BLaER1 (cell line): ENCODE measurements around the gene TRIM46.
A peak's percentile ranks its signal among the peaks of the same experiment; 100 is the strongest.
"Not testable (repeated sequence)": the region's sequence is repeated elsewhere in the genome, so short reads cannot be mapped to it uniquely, and the experiment has no call there.

ENCODE experiments used
- H3K27ac ChIP-seq: shearing (Covaris generic); formaldehyde crosslinking; 2 replicates; pipeline ENCODE4 v1.8.1; 2022
- H3K27me3 ChIP-seq: shearing (Covaris generic); formaldehyde crosslinking; 2 replicates; pipeline ENCODE4 v1.8.1; 2022
- H3K36me3 ChIP-seq: shearing (Covaris generic); formaldehyde crosslinking; 2 replicates; pipeline ENCODE4 v1.8.1; 2022
- H3K4me1 ChIP-seq: shearing (Covaris generic); formaldehyde crosslinking; 2 replicates; pipeline ENCODE4 v1.8.1; 2022
- H3K4me2 ChIP-seq: shearing (Covaris generic); formaldehyde crosslinking; 2 replicates; pipeline ENCODE4 v1.8.1; 2022
- H3K4me3 ChIP-seq: shearing (Covaris generic); formaldehyde crosslinking; 2 replicates; pipeline ENCODE4 v1.8.1; 2022
- H3K9ac ChIP-seq: shearing (Covaris generic); formaldehyde crosslinking; 2 replicates; pipeline ENCODE4 v1.8.1; 2022
- H3K9me3 ChIP-seq: shearing (Covaris generic); formaldehyde crosslinking; 2 replicates; pipeline ENCODE4 v1.8.1; 2022
- H4K20me1 ChIP-seq: shearing (Covaris generic); formaldehyde crosslinking; 2 replicates; pipeline ENCODE4 v1.8.1; 2022
- Cebpa-rat ChIP-seq: shearing (Covaris generic); IDR thresholded peaks from 2 replicates; pipeline ENCODE4 v1.8.1; 2022

TRIM46 gene

DNA sequence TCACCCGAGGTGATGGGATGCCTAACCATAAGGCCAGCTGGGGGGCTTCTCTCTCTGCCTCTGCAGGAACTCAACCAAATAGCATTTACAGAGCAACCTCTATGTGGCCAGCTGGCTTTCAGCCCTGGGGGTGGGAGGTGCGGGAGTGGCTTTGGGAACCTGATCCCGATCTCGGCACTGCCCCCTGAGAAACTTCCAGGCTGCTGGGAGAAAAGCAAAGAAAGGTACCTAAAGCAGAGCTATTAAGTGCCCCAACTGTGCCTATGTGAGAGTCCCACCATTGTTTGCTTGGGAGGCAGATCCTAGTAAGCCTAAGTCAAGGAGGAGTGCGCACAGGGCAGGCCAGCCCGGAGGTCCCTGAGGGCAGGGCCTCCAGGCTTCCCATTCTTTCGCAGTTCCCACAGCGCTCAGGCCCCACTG lies 7.6 kb upstream of the TRIM46 start:
- Histone ChIP-seq H3K4me2 (peak overlapping the region; percentile 81), H3K27ac (peak overlapping the region; percentile 98), H3K36me3 (peaks cover 27% of the 10 kb centered on the region), H3K9me3 (peaks cover 8% of the 10 kb centered on the region; the same call in 1 of the 2 replicates), H3K27me3 (no peaks in the 10 kb centered on the region), H4K20me1 (no peaks in the 10 kb centered on the region), H3K4me1 (peaks cover 34% of the 10 kb centered on the region), H3K4me3 (peak overlapping the region; percentile 57), H3K9ac (peak overlapping the region; percentile 84)
- TF ChIP-seq Cebpa-rat, result no peak

DNA sequence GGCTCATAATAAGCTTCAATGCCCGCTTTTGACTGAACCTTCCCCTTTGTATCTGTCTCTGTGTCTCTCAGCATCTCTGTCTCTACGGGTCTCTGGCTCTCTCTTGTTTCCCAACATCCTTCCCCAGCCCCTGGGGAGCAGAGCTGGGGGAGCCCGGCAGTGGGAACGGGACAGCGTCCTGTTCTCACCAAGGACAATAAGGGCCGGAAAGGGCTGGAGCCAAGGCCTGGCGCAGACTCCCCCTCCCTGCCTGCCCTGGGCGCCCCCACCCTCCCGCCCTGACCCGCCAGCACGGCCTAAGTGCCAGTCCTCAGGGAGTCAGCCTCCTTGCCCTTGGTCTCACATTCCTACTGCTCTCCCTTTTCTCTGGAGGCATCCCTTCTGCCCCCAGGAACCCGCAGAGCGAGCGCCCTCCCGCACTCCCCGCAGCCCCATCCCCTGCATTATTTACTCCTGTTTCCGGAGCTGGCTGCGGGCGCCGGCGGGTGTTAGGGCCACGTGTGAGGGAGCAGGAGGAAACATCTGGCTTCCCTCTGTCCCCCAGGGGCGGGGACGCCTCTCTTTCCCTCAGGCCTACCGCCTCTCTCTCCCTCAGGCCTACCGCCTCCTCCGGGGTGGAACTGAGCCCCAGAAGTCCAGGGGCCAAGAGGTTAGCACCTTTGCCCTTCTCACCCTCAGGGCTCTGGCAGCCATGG lies 7.0 kb upstream of the TRIM46 start:
- H3K9me3 ChIP-seq, result peaks cover 8% of the 10 kb centered on the region; the same call in 1 of the 2 replicates
- no peaks in the 10 kb centered on the region for H4K20me1 ChIP-seq
- peaks cover 32% of the 10 kb centered on the region for H3K36me3 ChIP-seq
- H3K27ac ChIP-seq, result peak overlapping the region; percentile 98
- TF ChIP-seq Cebpa-rat, result no peak
- H3K4me3 ChIP-seq, result peak overlapping the region; percentile 57
- H3K27me3 ChIP-seq, result no peaks in the 10 kb centered on the region
- H3K4me2 ChIP-seq, result peak overlapping the region; percentile 81
- H3K9ac ChIP-seq, result peak overlapping the region; percentile 84
- peaks cover 40% of the 10 kb centered on the region for H3K4me1 ChIP-seq

DNA sequence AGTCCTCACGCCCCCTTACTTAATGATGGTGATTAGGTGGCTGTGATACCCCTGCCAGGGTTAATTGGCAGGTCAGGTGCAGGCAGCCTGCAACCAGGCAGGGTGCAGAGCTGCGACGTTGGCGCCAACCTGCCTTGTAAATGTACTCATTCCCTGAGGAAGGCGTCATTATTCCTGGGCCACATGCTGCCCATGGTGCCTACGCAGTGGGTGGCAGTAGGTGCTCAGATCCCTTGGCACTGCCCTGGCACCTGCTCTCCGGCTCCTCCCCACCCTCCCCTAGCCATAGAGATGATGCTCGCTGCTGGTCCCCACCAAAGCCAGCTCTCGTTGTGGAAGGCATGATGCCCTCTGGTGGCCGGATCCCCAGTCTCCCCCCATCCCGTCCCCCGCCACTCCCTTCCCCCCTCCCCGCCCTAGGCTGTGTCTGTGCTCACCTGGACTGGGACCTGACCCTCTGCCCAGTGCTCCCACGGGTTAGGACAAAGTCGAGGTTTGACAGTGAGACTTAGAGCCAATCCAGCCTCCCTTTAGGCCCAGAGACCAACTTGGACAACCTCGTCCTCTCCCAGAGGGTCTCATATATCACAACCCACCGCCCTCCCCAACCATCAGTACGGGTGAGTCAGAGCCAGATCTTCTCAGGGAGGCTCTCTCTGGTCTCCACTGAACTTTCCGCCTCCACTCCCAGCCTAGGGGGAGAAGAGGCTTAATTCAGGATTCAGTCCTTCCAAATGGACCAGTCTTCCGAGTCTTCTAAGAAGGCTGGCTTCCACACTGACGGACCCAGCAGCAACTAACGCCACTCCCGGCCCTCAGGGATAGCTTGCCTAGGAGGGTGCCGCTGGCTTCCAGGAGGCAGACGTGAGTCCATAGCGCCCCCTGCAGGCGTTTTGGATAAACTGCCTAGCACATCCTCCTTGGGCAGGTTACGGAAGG lies 6.2 kb upstream of the TRIM46 start:
- H3K4me1 ChIP-seq, result peaks cover 48% of the 10 kb centered on the region
- H3K4me2 ChIP-seq, result peak overlapping the region; percentile 81
- H4K20me1 ChIP-seq, result no peaks in the 10 kb centered on the region
- H3K27ac ChIP-seq, result peak overlapping the region; percentile 98
- TF ChIP-seq Cebpa-rat, result no peak
- peaks cover 8% of the 10 kb centered on the region; the same call in 1 of the 2 replicates for H3K9me3 ChIP-seq
- peak overlapping the region; percentile 84; the same call in 1 of the 2 replicates for H3K9ac ChIP-seq
- peaks cover 32% of the 10 kb centered on the region for H3K36me3 ChIP-seq
- no peaks in the 10 kb centered on the region for H3K27me3 ChIP-seq
- peak overlapping the region; percentile 58 for H3K4me3 ChIP-seq

DNA sequence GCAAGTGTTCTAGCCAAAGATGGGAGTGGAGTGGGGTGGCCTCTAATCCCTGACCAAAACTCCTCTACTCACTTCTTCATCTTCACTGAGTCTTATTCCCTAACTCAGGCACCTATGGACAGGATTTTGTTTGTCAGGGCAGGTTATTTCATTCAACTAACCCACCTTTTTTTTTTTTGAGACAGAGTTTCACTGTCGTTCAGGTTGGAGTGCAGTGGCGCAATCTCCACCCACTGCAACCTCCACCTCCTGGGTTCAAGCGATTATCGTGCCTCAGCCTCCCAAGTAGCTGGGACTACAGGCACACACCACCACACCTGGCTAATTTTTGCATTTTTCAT lies 5.6 kb upstream of the TRIM46 start:
- H3K9ac ChIP-seq, H3K27me3 ChIP-seq, H3K9me3 ChIP-seq, H4K20me1 ChIP-seq, H3K27ac ChIP-seq, H3K4me3 ChIP-seq: not testable (repeated sequence)
- Histone ChIP-seq H3K4me2 (peak overlapping the region; percentile 81), H3K36me3 (peaks cover 32% of the 10 kb centered on the region), H3K4me1 (peaks cover 49% of the 10 kb centered on the region)

DNA sequence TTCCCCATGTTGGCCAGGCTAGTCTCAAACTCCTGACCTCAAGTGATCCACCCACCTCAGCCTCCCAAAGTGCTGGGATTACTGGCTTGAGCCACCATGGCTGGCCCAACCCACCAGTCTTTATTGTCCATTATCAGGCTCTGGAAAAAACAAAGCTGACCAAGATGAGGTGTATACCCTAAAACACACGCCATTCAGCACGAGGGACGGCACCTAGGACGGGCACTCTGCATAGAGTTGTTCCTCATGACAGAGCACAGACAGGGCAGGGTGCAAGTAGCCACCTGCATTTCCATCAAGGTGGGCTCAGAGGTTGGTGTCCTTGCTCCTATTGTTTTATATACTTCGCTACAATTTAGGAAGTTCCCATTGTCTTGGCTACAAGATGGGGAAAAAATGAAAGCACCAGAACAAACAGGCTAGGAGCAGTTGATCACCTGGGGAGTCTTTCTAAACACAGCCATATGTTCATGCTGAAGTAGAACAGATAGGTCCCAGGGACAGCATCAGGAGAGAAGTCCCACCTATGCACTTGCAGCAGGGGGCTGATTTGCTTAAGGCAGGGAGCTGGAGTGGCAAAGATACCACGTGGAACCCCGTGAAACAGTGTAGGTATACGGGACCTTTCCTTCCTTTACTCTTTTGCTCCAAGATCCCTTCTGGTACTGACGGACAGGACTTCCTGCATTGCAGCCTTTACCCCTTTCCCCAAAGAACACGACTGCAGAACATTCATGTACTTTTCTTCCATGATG lies 5.0 kb upstream of the TRIM46 start:
- Histone ChIP-seq H3K27ac (no peak overlapping the region), H3K27me3 (no peaks in the 10 kb centered on the region)

DNA sequence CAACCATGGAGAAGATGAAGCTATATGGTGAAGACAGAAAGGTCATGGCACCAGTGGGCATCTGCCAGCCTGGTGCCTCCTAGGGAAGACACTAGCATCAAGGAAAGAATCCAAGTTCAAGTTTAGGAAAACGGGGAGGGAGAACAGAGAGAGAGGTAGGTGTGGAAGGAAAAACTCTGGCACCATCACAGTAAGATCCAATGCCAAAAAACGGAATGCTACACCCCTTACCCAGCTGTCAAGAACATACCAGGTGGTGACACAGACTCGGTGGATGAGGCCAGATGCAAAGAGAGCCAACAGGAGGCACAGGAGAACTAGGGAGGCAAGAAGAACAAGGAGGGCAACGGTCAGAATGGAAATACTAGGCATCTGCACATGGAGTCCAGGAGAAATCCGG lies 4.1 kb upstream of the TRIM46 start:
- Histone ChIP-seq H4K20me1 (no peaks in the 10 kb centered on the region), H3K4me3 (no peak overlapping the region), H3K4me1 (peaks cover 53% of the 10 kb centered on the region), H3K27ac (no peak overlapping the region), H3K27me3 (no peaks in the 10 kb centered on the region), H3K9me3 (peaks cover 5% of the 10 kb centered on the region; the same call in 1 of the 2 replicates), H3K9ac (no peak overlapping the region), H3K36me3 (peaks cover 32% of the 10 kb centered on the region), H3K4me2 (no peak overlapping the region)
- no peak for TF ChIP-seq Cebpa-rat

More for the DNA sequence above, 5.0 kb upstream of the TRIM46 start:
- peak overlapping the region; percentile 81; the same call in 1 of the 2 replicates for H3K4me2 ChIP-seq
- H4K20me1 ChIP-seq, result no peaks in the 10 kb centered on the region
- peaks cover 8% of the 10 kb centered on the region; the same call in 1 of the 2 replicates for H3K9me3 ChIP-seq
- no peak overlapping the region for H3K4me3 ChIP-seq
- no peak overlapping the region for H3K9ac ChIP-seq
- peaks cover 53% of the 10 kb centered on the region for H3K4me1 ChIP-seq
- H3K36me3 ChIP-seq, result peaks cover 32% of the 10 kb centered on the region
- TF ChIP-seq Cebpa-rat, result no peak

DNA sequence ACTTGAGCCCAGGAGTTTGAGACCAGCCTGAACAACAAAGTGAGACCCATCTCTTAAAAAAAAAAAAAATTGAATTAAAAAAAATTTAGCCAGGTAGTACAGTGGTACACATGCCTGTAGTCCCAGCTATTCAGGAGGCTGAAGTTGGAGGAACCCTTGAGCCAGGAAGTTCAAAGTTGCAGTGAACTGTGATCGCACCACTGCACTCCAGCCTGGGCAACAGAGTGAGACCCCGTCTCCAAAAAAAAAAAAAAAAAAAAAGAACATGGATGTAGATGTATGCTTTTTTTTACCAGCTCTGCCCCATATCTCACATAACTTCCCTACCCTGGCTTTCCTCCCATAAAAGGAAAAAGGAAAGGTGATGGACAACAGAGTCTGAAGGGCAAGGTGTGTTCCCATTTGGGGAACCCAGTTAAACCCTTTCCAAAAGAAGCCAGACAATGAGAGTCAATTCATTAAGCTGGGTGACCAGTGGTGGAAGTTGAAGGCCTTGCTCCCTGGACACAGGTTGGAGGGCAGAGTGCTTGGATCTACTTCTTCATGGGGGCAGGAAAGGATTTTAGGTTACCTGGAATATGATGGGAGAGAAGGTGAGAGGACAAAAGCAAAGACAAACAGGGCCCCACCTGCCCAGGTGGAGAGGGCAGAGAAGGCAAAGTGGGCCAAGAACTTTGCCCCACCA lies 3.4 kb upstream of the TRIM46 start:
- Histone ChIP-seq H3K36me3 (peaks cover 32% of the 10 kb centered on the region), H4K20me1 (no peaks in the 10 kb centered on the region), H3K27ac (no peak overlapping the region), H3K4me1 (peaks cover 54% of the 10 kb centered on the region), H3K4me2 (no peak overlapping the region), H3K9ac (peak overlapping the region; percentile 18; the same call in 1 of the 2 replicates), H3K27me3 (no peaks in the 10 kb centered on the region), H3K4me3 (no peak overlapping the region), H3K9me3 (no peaks in the 10 kb centered on the region)
- TF ChIP-seq Cebpa-rat, result no peak

DNA sequence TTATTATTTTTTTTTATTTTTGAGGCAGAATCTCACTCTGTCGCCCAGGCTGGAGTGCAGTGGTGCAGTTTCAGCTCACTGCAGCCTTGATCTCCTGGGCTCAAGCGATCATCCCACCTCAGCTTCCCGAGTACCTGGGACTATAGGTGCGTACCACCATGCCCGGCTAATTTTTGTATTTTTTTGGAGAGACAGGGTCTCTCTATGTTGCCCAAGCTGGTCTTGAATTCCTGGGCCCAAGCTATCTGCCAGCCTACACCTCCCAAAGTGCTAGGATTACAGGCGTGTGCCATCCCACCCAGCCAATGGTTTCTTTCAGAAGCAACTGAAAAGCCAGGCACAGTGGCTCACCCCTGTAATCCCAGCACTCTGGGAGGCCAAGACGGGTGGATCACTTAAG lies 2.8 kb upstream of the TRIM46 start:
- Histone ChIP-seq H3K4me1 (peaks cover 54% of the 10 kb centered on the region), H3K4me2 (no peak overlapping the region), H3K9me3 (no peaks in the 10 kb centered on the region), H3K4me3 (no peak overlapping the region), H3K27me3 (no peaks in the 10 kb centered on the region), H4K20me1 (0 out of 2 replicates have a peak, but pooled peaks cover under 1% of the 10 kb centered on the region), H3K36me3 (peaks cover 32% of the 10 kb centered on the region), H3K9ac (peak overlapping the region; percentile 18), H3K27ac (no peak overlapping the region)
- TF ChIP-seq Cebpa-rat, result no peak
